ENCODE data around the gene TNFRSF11A. TPM values are rescaled to one million over a fixed set of nuclear protein-coding genes. Genes with fewer than 3 reads are reported as not detected.

TNFRSF11A gene
- total RNA-seq: 0.72 and 2.4 TPM in 2 replicates

DNA sequence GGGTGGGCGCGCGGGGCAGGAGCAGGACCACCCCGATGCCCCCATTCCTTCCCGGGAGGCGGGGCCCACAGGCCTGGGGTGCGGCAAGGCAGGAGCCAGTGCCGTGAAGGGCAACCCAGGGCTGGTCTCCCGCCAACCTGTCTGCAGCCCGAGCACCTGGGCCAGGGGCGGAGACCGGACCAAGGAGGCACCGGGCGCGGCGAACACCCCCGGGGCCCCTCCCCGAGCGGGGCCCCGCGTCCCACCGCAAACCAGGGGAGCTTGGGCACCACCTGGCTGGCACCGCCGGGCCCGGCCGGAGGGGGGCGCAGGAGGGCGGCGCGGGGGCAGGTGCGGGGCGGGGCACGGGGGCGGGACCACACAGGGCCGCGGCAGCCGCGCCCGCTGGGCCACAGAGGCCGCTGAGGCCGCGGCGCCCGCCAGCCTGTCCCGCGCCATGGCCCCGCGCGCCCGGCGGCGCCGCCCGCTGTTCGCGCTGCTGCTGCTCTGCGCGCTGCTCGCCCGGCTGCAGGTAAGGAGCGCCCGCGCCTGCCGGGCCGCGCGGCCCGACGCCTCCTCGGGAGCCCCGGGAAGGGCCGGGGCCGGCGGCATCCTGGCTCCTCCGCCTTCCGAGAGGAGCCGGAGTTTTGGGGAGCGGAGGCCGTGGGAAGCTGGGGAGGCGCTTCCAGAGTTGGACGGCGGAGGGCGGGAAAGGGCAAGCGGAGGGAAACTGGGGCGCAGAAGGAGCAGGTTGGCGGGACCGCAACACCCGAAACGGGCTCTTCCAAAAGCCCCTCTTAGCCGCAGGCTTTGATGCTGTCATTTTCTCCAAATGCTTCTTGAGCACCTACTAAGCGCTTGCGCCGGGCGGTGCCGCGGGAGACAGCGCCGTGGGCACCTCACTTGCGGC, at the start of gene TNFRSF11A:
Gene TNFRSF11A, plus strand, starts transcription at position 394 of the 889 bp plus-strand sequence. Its CDS starts 43 bp downstream, at position 437.

Other genes with a start within 250 kb of the TNFRSF11A start
- gene PIGN, start 138.3 kb upstream of the TNFRSF11A start, total RNA-seq: 30.5 and 36.6 TPM in 2 replicates
- gene RELCH, start 138.1 kb upstream of the TNFRSF11A start, total RNA-seq: 15.1 and 24.0 TPM in 2 replicates
- gene ZCCHC2, start 197.7 kb downstream of the TNFRSF11A start, total RNA-seq: 9.4 and 10.2 TPM in 2 replicates

Data from cardiac atrium fibroblast (primary cell).